ENCODE data around the gene MACROD2. TPM values are rescaled to one million over a fixed set of nuclear protein-coding genes. Genes with fewer than 3 reads are reported as not detected.

The MACROD2 gene
- total RNA-seq, 4 donors from 2014 or later, result 10.0 to 24.0 (median 17.0) TPM

DNA sequence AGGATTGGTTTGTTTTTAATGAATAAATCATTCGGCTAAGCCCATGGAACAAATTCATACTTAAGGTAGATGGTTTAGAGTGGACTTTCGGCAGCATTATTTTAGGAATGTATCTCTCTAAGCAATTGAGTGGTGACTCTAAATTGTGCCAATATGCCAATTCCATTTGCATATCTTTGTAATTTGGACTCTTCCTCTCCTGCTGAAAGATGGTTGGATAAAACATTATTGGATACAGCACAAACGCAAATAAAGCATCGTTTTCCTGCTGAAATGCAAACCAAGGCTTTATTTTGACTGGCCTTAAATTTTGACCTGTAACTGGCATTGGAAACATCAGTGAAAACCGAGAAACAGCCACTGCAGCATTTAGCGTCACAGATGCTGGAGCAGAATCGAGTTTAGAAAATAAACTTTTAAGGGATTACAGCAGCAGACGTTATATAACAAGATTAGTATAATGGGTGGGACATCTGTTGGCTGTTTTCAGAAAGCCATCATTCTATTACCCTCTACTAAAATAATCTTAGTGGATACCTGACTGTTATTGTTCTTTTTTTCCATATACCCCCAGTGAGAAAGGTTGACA lies 1852.0 kb downstream of the MACROD2 start:
- no peak for DNase-seq (ENCODE audit: low spot score in 2 of 2)
- intact Hi-C loops (cut with DNase I; ENCODE audit: low total_unique reads), result no loop called here
- H3K4me3 ChIP-seq (ENCODE audit: low read depth, poor library complexity, severe bottlenecking), result no peak overlapping the region
- TF ChIP-seq, protein P1, sequence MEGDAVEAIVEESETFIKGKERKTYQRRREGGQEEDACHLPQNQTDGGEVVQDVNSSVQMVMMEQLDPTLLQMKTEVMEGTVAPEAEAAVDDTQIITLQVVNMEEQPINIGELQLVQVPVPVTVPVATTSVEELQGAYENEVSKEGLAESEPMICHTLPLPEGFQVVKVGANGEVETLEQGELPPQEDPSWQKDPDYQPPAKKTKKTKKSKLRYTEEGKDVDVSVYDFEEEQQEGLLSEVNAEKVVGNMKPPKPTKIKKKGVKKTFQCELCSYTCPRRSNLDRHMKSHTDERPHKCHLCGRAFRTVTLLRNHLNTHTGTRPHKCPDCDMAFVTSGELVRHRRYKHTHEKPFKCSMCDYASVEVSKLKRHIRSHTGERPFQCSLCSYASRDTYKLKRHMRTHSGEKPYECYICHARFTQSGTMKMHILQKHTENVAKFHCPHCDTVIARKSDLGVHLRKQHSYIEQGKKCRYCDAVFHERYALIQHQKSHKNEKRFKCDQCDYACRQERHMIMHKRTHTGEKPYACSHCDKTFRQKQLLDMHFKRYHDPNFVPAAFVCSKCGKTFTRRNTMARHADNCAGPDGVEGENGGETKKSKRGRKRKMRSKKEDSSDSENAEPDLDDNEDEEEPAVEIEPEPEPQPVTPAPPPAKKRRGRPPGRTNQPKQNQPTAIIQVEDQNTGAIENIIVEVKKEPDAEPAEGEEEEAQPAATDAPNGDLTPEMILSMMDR (IDR thresholded peaks at IDR 0.05), result no peak
- TF ChIP-seq POLR2A (IDR thresholded peaks at IDR 0.05), result no peak
- 54 to 60% methylated on average over 8 of the region's 8 CpGs for WGBS, 2 donors

DNA sequence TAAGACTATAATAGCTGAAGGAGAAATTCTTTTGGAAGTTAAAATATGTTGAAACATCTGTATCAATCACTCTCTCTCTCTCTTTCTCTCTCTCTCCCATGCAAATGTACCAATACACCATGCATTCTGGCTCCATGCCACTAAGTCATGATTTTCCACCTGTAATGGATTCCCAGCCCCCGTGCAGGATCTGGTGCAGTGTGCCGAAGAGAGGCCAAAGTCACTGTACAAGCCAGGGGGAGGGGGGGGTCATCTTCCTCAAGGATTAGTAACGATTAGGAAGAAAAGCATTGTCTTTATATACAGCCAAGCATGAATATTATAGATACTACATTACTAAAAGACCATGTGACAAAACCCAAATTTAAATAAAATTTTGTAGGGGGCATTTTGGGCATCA lies 1852.8 kb downstream of the MACROD2 start:
- 68 to 85% methylated on average over 3 of the region's 3 CpGs for WGBS, 2 donors
- TF ChIP-seq, protein P1 (IDR thresholded peaks at IDR 0.05), result no peak
- no peak for TF ChIP-seq POLR2A (IDR thresholded peaks at IDR 0.05)

DNA sequence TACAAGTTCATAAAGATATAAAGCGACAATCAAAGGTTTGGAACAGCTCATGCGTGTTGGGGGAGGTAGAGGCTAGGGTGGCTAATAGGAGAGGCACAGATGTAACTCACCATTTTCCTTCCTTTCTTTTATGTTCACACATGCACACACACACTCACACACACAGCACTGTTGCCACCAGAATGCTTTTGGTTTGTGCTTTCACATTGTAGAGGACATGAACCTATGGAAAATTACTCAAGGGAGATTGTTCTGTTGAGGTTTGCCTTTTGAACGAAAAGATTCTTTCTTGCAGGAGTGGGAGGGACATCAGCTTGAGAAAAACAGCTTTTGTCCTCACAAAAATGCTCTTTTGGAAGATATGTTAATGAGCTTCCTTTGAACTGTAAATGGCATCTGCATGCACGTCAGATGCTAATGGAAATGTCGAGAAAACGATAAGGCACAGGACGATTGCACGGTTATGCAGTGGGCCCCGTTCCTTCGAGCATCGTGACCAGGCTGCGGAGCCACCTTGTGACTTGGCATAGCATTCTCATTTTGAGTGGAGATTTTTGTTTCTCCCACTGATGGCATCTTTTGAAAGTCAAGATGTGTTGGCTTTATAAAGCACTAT lies 1853.8 kb downstream of the MACROD2 start:
- no peak for TF ChIP-seq POLR2A (IDR thresholded peaks at IDR 0.05)
- no peak for DNase-seq (ENCODE audit: low spot score in 2 of 2)
- no peak overlapping the region for H3K4me3 ChIP-seq (ENCODE audit: low read depth, poor library complexity, severe bottlenecking)
- WGBS, 2 donors, result 83 to 85% methylated on average over 12 of the region's 12 CpGs
- intact Hi-C loops (cut with DNase I; ENCODE audit: low total_unique reads), result no loop called here

More for the DNA sequence above, 1852.8 kb downstream of the MACROD2 start:
- DNase-seq (ENCODE audit: low spot score in 2 of 2), result no peak
- no peak overlapping the region for H3K4me3 ChIP-seq (ENCODE audit: low read depth, poor library complexity, severe bottlenecking)
- intact Hi-C loops (cut with DNase I; ENCODE audit: low total_unique reads), result no loop called here

DNA sequence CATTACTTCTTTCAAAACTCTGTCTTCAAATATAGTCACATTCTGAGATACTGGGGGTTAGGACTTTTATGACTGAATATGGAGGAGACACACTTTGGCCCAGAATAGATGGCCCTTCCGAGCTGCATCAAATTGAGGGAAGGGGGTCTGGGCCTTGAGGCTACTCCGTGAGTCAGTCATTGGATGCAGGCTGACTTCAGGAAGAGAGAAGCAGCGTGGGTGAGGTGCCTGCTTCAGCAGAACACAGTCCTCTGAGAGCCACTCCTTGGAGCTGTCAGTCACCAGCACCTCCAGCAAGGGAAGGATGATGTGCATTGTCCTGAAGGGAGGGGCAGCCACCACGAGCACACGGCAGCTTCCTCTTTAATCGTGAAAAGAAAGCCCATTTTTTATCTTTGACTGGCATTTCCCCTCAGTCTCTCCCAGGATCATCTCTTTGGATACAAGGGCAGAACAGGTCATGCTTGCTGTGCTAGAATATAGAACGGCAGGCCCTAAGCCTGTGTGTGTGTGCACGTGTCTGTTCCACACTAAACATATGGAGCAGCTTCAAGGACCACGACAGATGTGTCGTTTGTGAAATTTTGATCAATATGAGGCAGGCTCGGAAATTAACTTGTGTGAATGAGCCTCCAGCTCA lies 1856.4 kb downstream of the MACROD2 start:
- H3K4me3 ChIP-seq (ENCODE audit: low read depth, poor library complexity, severe bottlenecking), result no peak overlapping the region
- 69 to 70% methylated on average over 11 of the region's 11 CpGs for WGBS, 2 donors
- intact Hi-C loops (cut with DNase I; ENCODE audit: low total_unique reads), result no loop called here
- no peak for TF ChIP-seq POLR2A (IDR thresholded peaks at IDR 0.05)
- TF ChIP-seq, protein P1 (IDR thresholded peaks at IDR 0.05), result no peak
- DNase-seq (ENCODE audit: low spot score in 2 of 2), result no peak

DNA sequence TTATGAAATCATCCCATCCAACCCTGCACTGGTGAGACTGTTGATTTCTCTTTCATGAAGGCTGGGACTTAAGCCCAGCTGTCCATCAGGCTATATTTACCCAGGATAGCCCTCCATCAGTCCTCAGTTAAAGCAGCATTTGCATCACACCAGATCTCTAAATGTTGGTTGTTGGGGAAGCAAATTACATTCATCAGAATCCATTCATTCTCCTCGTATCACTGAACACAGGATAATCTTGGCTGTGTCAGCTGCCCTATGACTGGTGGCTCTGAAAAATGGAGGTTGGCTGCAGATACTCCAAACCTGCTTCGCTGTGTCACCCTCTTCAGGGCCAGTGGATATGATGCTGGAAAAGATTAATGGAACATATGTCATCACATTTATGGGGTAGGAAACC lies 1859.6 kb downstream of the MACROD2 start:
- WGBS, 2 donors, result 77 to 78% methylated on average over 2 of the region's 2 CpGs
- TF ChIP-seq, protein P1 (IDR thresholded peaks at IDR 0.05), result no peak
- TF ChIP-seq POLR2A (IDR thresholded peaks at IDR 0.05), result no peak
- intact Hi-C loops (cut with DNase I; ENCODE audit: low total_unique reads), result no loop called here
- no peak for DNase-seq (ENCODE audit: low spot score in 2 of 2)
- no peak overlapping the region for H3K4me3 ChIP-seq (ENCODE audit: low read depth, poor library complexity, severe bottlenecking)

DNA sequence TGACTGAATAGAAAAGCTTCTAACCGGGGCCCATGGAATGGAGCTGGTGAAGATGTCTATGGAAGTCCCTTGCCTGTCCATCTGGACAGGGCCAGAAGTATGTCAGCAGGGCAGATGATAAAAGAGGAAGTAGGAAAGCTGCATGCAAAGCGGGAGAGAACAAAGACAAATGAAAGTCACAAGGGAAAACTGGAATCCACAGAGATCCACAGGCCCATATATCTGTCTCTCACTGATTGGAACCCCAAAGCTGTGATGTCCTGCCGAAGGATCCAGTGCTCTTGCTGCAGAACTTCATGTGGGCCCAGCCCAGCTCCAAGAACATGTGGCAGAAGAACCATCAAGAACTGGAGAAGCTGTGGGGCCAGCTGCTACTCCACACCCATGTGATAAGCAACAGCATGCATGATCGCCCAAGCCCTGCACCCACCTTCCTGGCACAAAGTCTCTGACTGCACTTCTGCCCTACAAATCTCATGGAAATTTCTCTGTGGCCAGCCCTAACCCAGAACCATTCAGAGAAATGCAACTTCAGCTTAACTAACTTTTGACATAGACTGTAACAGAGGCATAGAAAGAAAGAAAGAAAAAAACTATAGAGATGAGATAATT lies 1862.0 kb downstream of the MACROD2 start:
- TF ChIP-seq POLR2A (IDR thresholded peaks at IDR 0.05), result no peak
- TF ChIP-seq, protein P1 (IDR thresholded peaks at IDR 0.05), result no peak
- intact Hi-C loops (cut with DNase I; ENCODE audit: low total_unique reads), result no loop called here
- WGBS, 2 donors, result 89 to 91% methylated on average over 4 of the region's 4 CpGs
- no peak overlapping the region for H3K4me3 ChIP-seq (ENCODE audit: low read depth, poor library complexity, severe bottlenecking)
- DNase-seq (ENCODE audit: low spot score in 2 of 2), result no peak
